Uterus (tissue), 4 donors: Measurements from ENCODE around the gene TBC1D3L. TPM values are rescaled to one million over a fixed set of nuclear protein-coding genes. Genes with fewer than 3 reads are reported as not detected.
"Not testable (repeated sequence)": the region's sequence is repeated elsewhere in the genome, so short reads cannot be mapped to it uniquely, and the experiment has no call there.

Source experiments
- DNase-seq, 2 donors: peaks; one replicate each; pipeline ENCODE4 v3.0.0-alpha.2; 2019 to 2020
- H3K27ac ChIP-seq, 2 donors: fragments of 200-600 bp; sonication (generic); 1 replicate in 1 of 2; 2 replicates in 1 of 2; pipeline ENCODE4 v1.5.1; 2016 to 2018
- H3K27me3 ChIP-seq, 2 donors: fragments of 200-600 bp; sonication (generic); one replicate each; pipeline ENCODE4 v1.5.1; 2018 to 2019; ENCODE audit warnings: control low read depth in 1 of 2
- H3K36me3 ChIP-seq, 2 donors: fragments of 200-600 bp; sonication (generic); one replicate each; pipeline ENCODE4 v1.5.1; 2019; ENCODE audit warnings: control low read depth in 1 of 2
- H3K4me1 ChIP-seq, 2 donors: fragments of 200-600 bp; sonication (generic); one replicate each; pipeline ENCODE4 v1.5.1; 2018 to 2019; ENCODE audit warnings: control low read depth in 1 of 2
- H3K4me3 ChIP-seq, 2 donors: fragments of 200-600 bp; sonication (generic); 1 replicate in 1 of 2; 2 replicates in 1 of 2; pipeline ENCODE4 v1.5.1; 2018 to 2019; ENCODE audit warnings: mild to moderate bottlenecking in 1 of 2
- H3K9me3 ChIP-seq, 2 donors: fragments of 200-600 bp; sonication (generic); one replicate each; pipeline ENCODE4 v1.5.1; 2019; ENCODE audit warnings: control low read depth in 1 of 2
- intact Hi-C: fragments of 100-400 bp; cut with DNase I; formaldehyde crosslinking; loops from one replicate; pipeline ENCODE4 v1.15.1; 2023; ENCODE audit warnings: low total_unique reads
- small RNA-seq: library from RNA; depleted of rRNA; stranded (forward); fragments of <200 nt; gene quantifications from one replicate; pipeline ENCODE3, GENCODE V24; 2016
- total RNA-seq, 4 donors: library from RNA; depleted of rRNA in 3 of 4; stranded (reverse); fragments of >200 nt in 3 of 4; gene quantifications; one replicate each; pipeline versions ENCODE4 v1.1.0 to v1.2.4, GENCODE V29; 2014 to 2023
- donor health status: DM: yes; HTN: yes; CAD: no.

TBC1D3L gene
- total RNA-seq: 10 to 100 TPM in 1 of 4 donors, 1 to 10 TPM in 3; 2.4 to 19.9 (median 8.8) TPM

- DNase-seq, H3K27ac ChIP-seq, intact Hi-C loops, H3K4me1 ChIP-seq, H3K36me3 ChIP-seq, H3K9me3 ChIP-seq, H3K27me3 ChIP-seq, H3K4me3 ChIP-seq: not testable (repeated sequence)
Measured at GRCh38 chr17:37988960-37989359, at the start of gene TBC1D3L. TBC1D3L (minus strand) TSS chr17:37989060; CDS start chr17:37987520, 1,540 bp downstream.

DNA sequence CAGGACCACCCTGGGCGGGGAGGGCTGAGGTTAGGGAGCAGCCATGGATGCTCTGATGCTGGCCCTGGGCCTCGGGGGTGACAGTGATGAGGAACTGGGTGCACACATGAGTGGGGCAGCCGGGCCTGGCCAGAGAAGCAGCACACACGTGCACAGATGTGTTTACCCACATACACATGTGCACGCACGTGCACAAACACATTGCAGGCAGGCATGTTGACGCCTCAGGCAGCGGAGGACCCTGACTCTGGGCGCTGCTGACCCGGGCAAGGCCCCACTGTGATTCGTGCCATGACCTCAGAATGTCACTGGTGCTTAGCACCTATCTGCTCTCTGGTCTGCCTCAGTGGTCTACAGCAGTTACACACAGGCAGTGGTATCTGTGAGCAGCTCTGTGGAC is 14.8 kb upstream of the TBC1D3L start, which contains the start of gene TBC1D3D:
Gene TBC1D3D, plus strand, starts transcription at position 301 of the 400 bp plus-strand sequence. CDS start 1,585 bp downstream, outside the sequence.
- H3K36me3 ChIP-seq, intact Hi-C loops, H3K9me3 ChIP-seq, H3K27ac ChIP-seq, H3K4me1 ChIP-seq, H3K27me3 ChIP-seq, H3K4me3 ChIP-seq, DNase-seq: not testable (repeated sequence)

Small RNA genes within 50 kb of the gene (small RNA-seq; reads per million reads assigned to genes)
- gene RF00001: not detected

Other genes starting within 250 kb of the TBC1D3L start
- 1 to 10 TPM in 1 of 4 donors, under 1 TPM in 1, not detected in 2; 0.29 to 1.5 TPM for gene HNF1B, start 244.0 kb downstream of the TBC1D3L start, total RNA-seq
- gene TBC1D3K, start 64.6 kb downstream of the TBC1D3L start, total RNA-seq: not detected
- 1 to 10 TPM in 2 of 4 donors, not detected in 2; 1.3 to 2.0 TPM for gene TBC1D3D, start 14.9 kb upstream of the TBC1D3L start, total RNA-seq
- gene TBC1D3C, start 79.6 kb upstream of the TBC1D3L start, total RNA-seq: under 1 TPM in 1 of 4 donors, not detected in 3; 0.35 TPM
- gene TBC1D3E, start 138.9 kb upstream of the TBC1D3L start, total RNA-seq: not detected
- gene TBC1D3, start 203.5 kb upstream of the TBC1D3L start, total RNA-seq: not detected